HG02884 (cell line): ENCODE results near the gene NLE1.

Experiments used
- ATAC-seq: cut with Tn5 transposase; IDR thresholded peaks from one replicate; pipeline ENCODE4 v1.9.1; 2021; ENCODE audit warnings: mild to moderate bottlenecking, moderate library complexity; ENCODE audit not compliant: unreplicated experiment

NLE1 gene

GRCh38 chr17:35088356-35088880 is 53.7 kb downstream of the NLE1 start:
- no peak for ATAC-seq

GRCh38 chr17:35087731-35088355 is 54.3 kb downstream of the NLE1 start:
- no peak for ATAC-seq

GRCh38 chr17:35086931-35087573 is 55.1 kb downstream of the NLE1 start:
- no peak for ATAC-seq

GRCh38 chr17:35086164-35086563 is 55.9 kb downstream of the NLE1 start:
- no peak for ATAC-seq

- no peak for ATAC-seq
Observed at GRCh38 chr17:35084987-35085386, 57.1 kb downstream of the NLE1 start.

GRCh38 chr17:35083071-35083470 is 59.0 kb downstream of the NLE1 start:
- ATAC-seq: no peak

- no peak for ATAC-seq
Observed at GRCh38 chr17:35082073-35082657, 59.9 kb downstream of the NLE1 start.

GRCh38 chr17:35081638-35082037 is 60.5 kb downstream of the NLE1 start:
- ATAC-seq: no peak

- no peak for ATAC-seq
Observed at GRCh38 chr17:35080536-35080935, 61.6 kb downstream of the NLE1 start.

GRCh38 chr17:35079547-35080423 is 62.3 kb downstream of the NLE1 start:
- no peak for ATAC-seq
